H1 (cell line): ENCODE results near the gene METRN. TPM values are rescaled to one million over a fixed set of nuclear protein-coding genes. Genes with fewer than 3 reads are reported as not detected.

Source experiments
- BCL11A ChIP-seq, 2 experiments: IDR thresholded peaks; one replicate each; pipeline ENCODE4 v1.6.1; 2011; ENCODE audit warnings: low read depth in 2 of 2, low read length in 2 of 2, mild to moderate bottlenecking in 2 of 2
- CEBPB ChIP-seq: IDR thresholded peaks from 2 replicates; pipeline ENCODE4 v1.6.1; 2012; ENCODE audit warnings: low read depth, low read length
- EP300 ChIP-seq, 2 experiments: IDR thresholded peaks; 1 replicate in 1 of 2; 2 replicates in 1 of 2; pipeline ENCODE4 v1.6.1; 2011 to 2012; ENCODE audit warnings: low read depth in 2 of 2, low read length in 2 of 2, mild to moderate bottlenecking in 2 of 2, borderline replicate concordance in 1 of 2, inconsistent platforms in 1 of 2, moderate library complexity in 1 of 2
- GTF2F1 ChIP-seq: IDR thresholded peaks from 2 replicates; pipeline ENCODE4 v1.6.1; 2012; ENCODE audit warnings: low read depth, low read length, improper control_type of control experiment, borderline replicate concordance
- RFX5 ChIP-seq: IDR thresholded peaks from 2 replicates; pipeline ENCODE4 v1.6.1; 2011; ENCODE audit warnings: low read depth, low read length, improper control_type of control experiment, borderline replicate concordance
- RXRA ChIP-seq: IDR thresholded peaks from 2 replicates; pipeline ENCODE4 v1.6.1; 2011; ENCODE audit warnings: low read depth, mild to moderate bottlenecking, low read length, moderate library complexity; ENCODE audit not compliant: insufficient read depth
- YY1 ChIP-seq: IDR thresholded peaks from 2 replicates; pipeline ENCODE4 v1.6.1; 2011; ENCODE audit warnings: low read depth, mild to moderate bottlenecking, low read length
- polyA plus RNA-seq, 7 experiments: library from polyadenylated mRNA; depleted of rRNA in 3 of 7; stranded (reverse) in 5 of 7; unstranded in 2 of 7; fragments of >200 nt in 5 of 7; fragments of 200-250 nt in 2 of 7; gene quantifications; 1 replicate in 5 of 7; 2 replicates in 1 of 7; 4 replicates in 1 of 7; pipeline versions ENCODE4 v1.2.1 to v1.2.3, GENCODE V29; 2011 to 2013; ENCODE audit warnings: missing spikeins in 2 of 7, mixed read lengths in 2 of 7
- total RNA-seq: library from RNA; stranded (reverse); fragmentation: NEBNext Ultra II Directional; extraction: Animal tissue kit (Norgen Biotek cat#: 25700); gene quantifications from 2 replicates; pipeline ENCODE4 v1.2.1, GENCODE V29; 2021
- TF ChIP-seq, protein P1 (sequence below): fragments of 300-600 bp; sonication (generic); IDR thresholded peaks from 2 replicates; pipeline ENCODE4 v1.7.1; 2012; ENCODE audit warnings: low read length, moderate library complexity, mild to moderate bottlenecking, inconsistent platforms; ENCODE audit not compliant: insufficient replicate concordance

Gene METRN
- total and polyA plus RNA-seq, 2 of the 8 experiments (the other 6 are each of a cell fraction or from before 2014, with no cell fraction given) = 18.7 to 25.8 TPM

DNA sequence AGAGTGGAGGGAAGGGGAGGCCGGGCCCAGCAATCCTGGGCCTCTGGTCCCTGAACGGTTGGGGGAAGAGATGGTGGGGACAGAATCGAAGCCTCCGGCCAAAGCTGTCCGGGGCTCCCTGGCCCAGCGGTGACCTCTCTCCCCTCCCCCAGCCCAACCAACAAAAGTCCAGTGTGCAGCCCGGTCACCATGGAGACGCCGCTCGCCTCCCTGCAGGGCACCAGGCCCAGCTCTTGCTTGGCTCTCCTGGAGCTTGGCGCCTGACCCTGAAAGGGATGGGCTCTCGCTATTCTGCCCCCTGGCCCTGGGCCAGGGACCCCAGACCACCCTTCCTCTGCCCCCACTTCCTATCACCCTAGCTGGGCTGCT is 1.3 kb downstream of the METRN start (continued):
- TF ChIP-seq, protein P1, sequence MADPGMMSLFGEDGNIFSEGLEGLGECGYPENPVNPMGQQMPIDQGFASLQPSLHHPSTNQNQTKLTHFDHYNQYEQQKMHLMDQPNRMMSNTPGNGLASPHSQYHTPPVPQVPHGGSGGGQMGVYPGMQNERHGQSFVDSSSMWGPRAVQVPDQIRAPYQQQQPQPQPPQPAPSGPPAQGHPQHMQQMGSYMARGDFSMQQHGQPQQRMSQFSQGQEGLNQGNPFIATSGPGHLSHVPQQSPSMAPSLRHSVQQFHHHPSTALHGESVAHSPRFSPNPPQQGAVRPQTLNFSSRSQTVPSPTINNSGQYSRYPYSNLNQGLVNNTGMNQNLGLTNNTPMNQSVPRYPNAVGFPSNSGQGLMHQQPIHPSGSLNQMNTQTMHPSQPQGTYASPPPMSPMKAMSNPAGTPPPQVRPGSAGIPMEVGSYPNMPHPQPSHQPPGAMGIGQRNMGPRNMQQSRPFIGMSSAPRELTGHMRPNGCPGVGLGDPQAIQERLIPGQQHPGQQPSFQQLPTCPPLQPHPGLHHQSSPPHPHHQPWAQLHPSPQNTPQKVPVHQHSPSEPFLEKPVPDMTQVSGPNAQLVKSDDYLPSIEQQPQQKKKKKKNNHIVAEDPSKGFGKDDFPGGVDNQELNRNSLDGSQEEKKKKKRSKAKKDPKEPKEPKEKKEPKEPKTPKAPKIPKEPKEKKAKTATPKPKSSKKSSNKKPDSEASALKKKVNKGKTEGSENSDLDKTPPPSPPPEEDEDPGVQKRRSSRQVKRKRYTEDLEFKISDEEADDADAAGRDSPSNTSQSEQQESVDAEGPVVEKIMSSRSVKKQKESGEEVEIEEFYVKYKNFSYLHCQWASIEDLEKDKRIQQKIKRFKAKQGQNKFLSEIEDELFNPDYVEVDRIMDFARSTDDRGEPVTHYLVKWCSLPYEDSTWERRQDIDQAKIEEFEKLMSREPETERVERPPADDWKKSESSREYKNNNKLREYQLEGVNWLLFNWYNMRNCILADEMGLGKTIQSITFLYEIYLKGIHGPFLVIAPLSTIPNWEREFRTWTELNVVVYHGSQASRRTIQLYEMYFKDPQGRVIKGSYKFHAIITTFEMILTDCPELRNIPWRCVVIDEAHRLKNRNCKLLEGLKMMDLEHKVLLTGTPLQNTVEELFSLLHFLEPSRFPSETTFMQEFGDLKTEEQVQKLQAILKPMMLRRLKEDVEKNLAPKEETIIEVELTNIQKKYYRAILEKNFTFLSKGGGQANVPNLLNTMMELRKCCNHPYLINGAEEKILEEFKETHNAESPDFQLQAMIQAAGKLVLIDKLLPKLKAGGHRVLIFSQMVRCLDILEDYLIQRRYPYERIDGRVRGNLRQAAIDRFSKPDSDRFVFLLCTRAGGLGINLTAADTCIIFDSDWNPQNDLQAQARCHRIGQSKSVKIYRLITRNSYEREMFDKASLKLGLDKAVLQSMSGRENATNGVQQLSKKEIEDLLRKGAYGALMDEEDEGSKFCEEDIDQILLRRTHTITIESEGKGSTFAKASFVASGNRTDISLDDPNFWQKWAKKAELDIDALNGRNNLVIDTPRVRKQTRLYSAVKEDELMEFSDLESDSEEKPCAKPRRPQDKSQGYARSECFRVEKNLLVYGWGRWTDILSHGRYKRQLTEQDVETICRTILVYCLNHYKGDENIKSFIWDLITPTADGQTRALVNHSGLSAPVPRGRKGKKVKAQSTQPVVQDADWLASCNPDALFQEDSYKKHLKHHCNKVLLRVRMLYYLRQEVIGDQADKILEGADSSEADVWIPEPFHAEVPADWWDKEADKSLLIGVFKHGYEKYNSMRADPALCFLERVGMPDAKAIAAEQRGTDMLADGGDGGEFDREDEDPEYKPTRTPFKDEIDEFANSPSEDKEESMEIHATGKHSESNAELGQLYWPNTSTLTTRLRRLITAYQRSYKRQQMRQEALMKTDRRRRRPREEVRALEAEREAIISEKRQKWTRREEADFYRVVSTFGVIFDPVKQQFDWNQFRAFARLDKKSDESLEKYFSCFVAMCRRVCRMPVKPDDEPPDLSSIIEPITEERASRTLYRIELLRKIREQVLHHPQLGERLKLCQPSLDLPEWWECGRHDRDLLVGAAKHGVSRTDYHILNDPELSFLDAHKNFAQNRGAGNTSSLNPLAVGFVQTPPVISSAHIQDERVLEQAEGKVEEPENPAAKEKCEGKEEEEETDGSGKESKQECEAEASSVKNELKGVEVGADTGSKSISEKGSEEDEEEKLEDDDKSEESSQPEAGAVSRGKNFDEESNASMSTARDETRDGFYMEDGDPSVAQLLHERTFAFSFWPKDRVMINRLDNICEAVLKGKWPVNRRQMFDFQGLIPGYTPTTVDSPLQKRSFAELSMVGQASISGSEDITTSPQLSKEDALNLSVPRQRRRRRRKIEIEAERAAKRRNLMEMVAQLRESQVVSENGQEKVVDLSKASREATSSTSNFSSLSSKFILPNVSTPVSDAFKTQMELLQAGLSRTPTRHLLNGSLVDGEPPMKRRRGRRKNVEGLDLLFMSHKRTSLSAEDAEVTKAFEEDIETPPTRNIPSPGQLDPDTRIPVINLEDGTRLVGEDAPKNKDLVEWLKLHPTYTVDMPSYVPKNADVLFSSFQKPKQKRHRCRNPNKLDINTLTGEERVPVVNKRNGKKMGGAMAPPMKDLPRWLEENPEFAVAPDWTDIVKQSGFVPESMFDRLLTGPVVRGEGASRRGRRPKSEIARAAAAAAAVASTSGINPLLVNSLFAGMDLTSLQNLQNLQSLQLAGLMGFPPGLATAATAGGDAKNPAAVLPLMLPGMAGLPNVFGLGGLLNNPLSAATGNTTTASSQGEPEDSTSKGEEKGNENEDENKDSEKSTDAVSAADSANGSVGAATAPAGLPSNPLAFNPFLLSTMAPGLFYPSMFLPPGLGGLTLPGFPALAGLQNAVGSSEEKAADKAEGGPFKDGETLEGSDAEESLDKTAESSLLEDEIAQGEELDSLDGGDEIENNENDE = no peak
- TF ChIP-seq RFX5 (no peak), RXRA (0 out of 2 replicates have a peak, but pooled peaks have one; percentile 48), BCL11A (IDR thresholded peaks at IDR 0.05; ENCODE audit: low read depth in 2 of 2, low read length in 2 of 2) (no peak), CEBPB (no peak), YY1 (no peak), GTF2F1 (no peak), EP300 (IDR thresholded peaks at IDR 0.05; ENCODE audit: borderline replicate concordance in 1 of 2, low read depth in 2 of 2, low read length in 2 of 2) (no peak)
- TF ChIP-seq, all 59 proteins: peak for 2
